H9 (cell line): ENCODE measurements around the gene PRADC1. TPM values are rescaled to one million over a fixed set of nuclear protein-coding genes. Genes with fewer than 3 reads are reported as not detected.

Experiments used
- DNase-seq: peaks from one replicate; pipeline ENCODE4 v3.0.0-alpha.2; 2017
- H2AFZ ChIP-seq: one replicate; pipeline ENCODE4 v1.6.1; 2013; ENCODE audit warnings: mild to moderate bottlenecking, low read length, control low read depth, moderate library complexity
- H2AK5ac ChIP-seq: 2 replicates; pipeline ENCODE4 v1.6.1; 2013; ENCODE audit warnings: low read length, control low read depth, mixed read lengths; ENCODE audit not compliant: insufficient read length
- H2BK120ac ChIP-seq: one replicate; pipeline ENCODE4 v1.6.1; 2013; ENCODE audit warnings: low read depth, mild to moderate bottlenecking, low read length, control low read depth, inconsistent platforms; ENCODE audit not compliant: poor library complexity, severe bottlenecking
- H2BK12ac ChIP-seq: 2 replicates; pipeline ENCODE4 v1.6.1; 2013; ENCODE audit warnings: low read length, control low read depth, mixed read lengths, low read depth; ENCODE audit not compliant: insufficient read length
- H2BK15ac ChIP-seq: 2 replicates; pipeline ENCODE4 v1.6.1; 2013; ENCODE audit warnings: low read depth, low read length, control low read depth
- H2BK20ac ChIP-seq: one replicate; pipeline ENCODE4 v1.6.1; 2013; ENCODE audit warnings: low read depth, mild to moderate bottlenecking, low read length, control low read depth, inconsistent platforms; ENCODE audit not compliant: poor library complexity, severe bottlenecking
- H2BK5ac ChIP-seq: 2 replicates; pipeline ENCODE4 v1.6.1; 2013; ENCODE audit warnings: low read length, control low read depth, mixed read lengths; ENCODE audit not compliant: insufficient read length
- H3K14ac ChIP-seq: 2 replicates; pipeline ENCODE4 v1.6.1; 2013; ENCODE audit warnings: low read length, control low read depth; ENCODE audit not compliant: insufficient read depth
- H3K18ac ChIP-seq: 2 replicates; pipeline ENCODE4 v1.6.1; 2013; ENCODE audit warnings: low read depth, mild to moderate bottlenecking, mixed read lengths, low read length, control low read depth; ENCODE audit not compliant: insufficient read length
- H3K23ac ChIP-seq: 2 replicates; pipeline ENCODE4 v1.6.1; 2013; ENCODE audit warnings: low read length, control low read depth, mixed read lengths, low read depth; ENCODE audit not compliant: insufficient read length
- H3K23me2 ChIP-seq: 2 replicates; pipeline ENCODE4 v1.6.1; 2013; ENCODE audit warnings: low read depth, mild to moderate bottlenecking, mixed read lengths, low read length, control low read depth; ENCODE audit not compliant: insufficient read length, poor library complexity, severe bottlenecking
- H3K27ac ChIP-seq: 2 replicates; pipeline ENCODE4 v1.5.1; 2013; ENCODE audit warnings: low read length, control low read depth, mixed read lengths, low read depth; ENCODE audit not compliant: insufficient read length
- H3K27me3 ChIP-seq: 2 replicates; pipeline ENCODE4 v1.6.1; 2013; ENCODE audit warnings: low read length, control low read depth, inconsistent platforms; ENCODE audit not compliant: insufficient read depth
- H3K4ac ChIP-seq: 2 replicates; pipeline ENCODE4 v1.6.1; 2013; ENCODE audit warnings: low read depth, mild to moderate bottlenecking, control low read depth, inconsistent platforms, low read length, moderate library complexity
- H3K4me1 ChIP-seq: 2 replicates; pipeline ENCODE4 v1.6.1; 2013; ENCODE audit warnings: low read length, control low read depth, inconsistent platforms; ENCODE audit not compliant: insufficient read depth
- H3K4me2 ChIP-seq: 2 replicates; pipeline ENCODE4 v1.6.1; 2013; ENCODE audit warnings: low read length, control low read depth, mixed read lengths; ENCODE audit not compliant: insufficient read length, insufficient read depth
- H3K56ac ChIP-seq: 2 replicates; pipeline ENCODE4 v1.6.1; 2013; ENCODE audit warnings: low read depth, mild to moderate bottlenecking, mixed read lengths, low read length, control low read depth; ENCODE audit not compliant: insufficient read length
- H3K79me1 ChIP-seq: 2 replicates; pipeline ENCODE4 v1.6.1; 2013; ENCODE audit warnings: low read depth, mild to moderate bottlenecking, moderate library complexity, low read length, control low read depth, inconsistent platforms; ENCODE audit not compliant: insufficient read depth, poor library complexity, severe bottlenecking
- H3K79me2 ChIP-seq: 2 replicates; pipeline ENCODE4 v1.6.1; 2013; ENCODE audit warnings: low read length, control low read depth, inconsistent platforms; ENCODE audit not compliant: insufficient read depth
- H3K9ac ChIP-seq: 2 replicates; pipeline ENCODE4 v1.6.1; 2013; ENCODE audit warnings: low read length, control low read depth, mixed read lengths; ENCODE audit not compliant: insufficient read length; ENCODE audit errors: extremely low read depth
- H3K9me3 ChIP-seq: one replicate; pipeline ENCODE4 v1.6.1; 2013; ENCODE audit warnings: low read depth, low read length, inconsistent platforms; ENCODE audit not compliant: control insufficient read depth
- H3T11ph ChIP-seq: one replicate; pipeline ENCODE4 v1.6.1; 2013; ENCODE audit warnings: mild to moderate bottlenecking, low read length, control low read depth, inconsistent platforms
- H4K20me1 ChIP-seq: one replicate; pipeline ENCODE4 v1.6.1; 2013; ENCODE audit not compliant: control insufficient read depth, insufficient read length, insufficient read depth
- H4K5ac ChIP-seq: 2 replicates; pipeline ENCODE4 v1.6.1; 2013; ENCODE audit warnings: low read depth, mild to moderate bottlenecking, mixed read lengths, low read length, control low read depth; ENCODE audit not compliant: insufficient read length
- H4K8ac ChIP-seq: replicated peaks from 2 replicates; pipeline ENCODE4 v1.6.1; 2013; ENCODE audit warnings: low read length, control low read depth, mixed read lengths, low read depth; ENCODE audit not compliant: insufficient read length
- H4K91ac ChIP-seq: 2 replicates; pipeline ENCODE4 v1.6.1; 2013; ENCODE audit warnings: low read depth, mild to moderate bottlenecking, moderate library complexity, mixed read lengths, low read length, control low read depth; ENCODE audit not compliant: insufficient read length
- H3K27ac Mint-ChIP-seq, 3 experiments: 2 replicates in 2 of 3; 3 replicates in 1 of 3; pipeline ENCODE4 v1.8.0; 2020 to 2021; ENCODE audit warnings: mixed read lengths in 3 of 3, mild to moderate bottlenecking in 1 of 3, moderate library complexity in 1 of 3
- H3K27me3 Mint-ChIP-seq: 2 replicates; pipeline ENCODE4 v1.8.0; 2021; ENCODE audit warnings: low read depth, mild to moderate bottlenecking, moderate library complexity, mixed read lengths
- H3K36me3 Mint-ChIP-seq, 3 experiments: 2 replicates in 2 of 3; 3 replicates in 1 of 3; pipeline ENCODE4 v1.8.0; 2020 to 2021; ENCODE audit warnings: low read depth in 3 of 3, mixed read lengths in 3 of 3; ENCODE audit not compliant: insufficient read depth in 1 of 3
- H3K4me1 Mint-ChIP-seq, 2 experiments: 2 replicates each; pipeline ENCODE4 v1.8.0; 2020; ENCODE audit warnings: mixed read lengths in 2 of 2
- H3K4me3 Mint-ChIP-seq, 2 experiments: 2 replicates in 1 of 2; 3 replicates in 1 of 2; pipeline ENCODE4 v1.8.0; 2020 to 2021; ENCODE audit warnings: mild to moderate bottlenecking in 2 of 2, mixed read lengths in 2 of 2, moderate library complexity in 1 of 2
- H3K9me3 Mint-ChIP-seq, 2 experiments: 2 replicates in 1 of 2; 3 replicates in 1 of 2; pipeline ENCODE4 v1.8.0; 2020; ENCODE audit warnings: mild to moderate bottlenecking in 2 of 2, mixed read lengths in 2 of 2, moderate library complexity in 1 of 2
- WGBS: extraction: QIAGEN DNeasy Blood & Tissue Kit; methylation state at CpG from one replicate; pipeline ENCODE4 v1.1.7; 2013; ENCODE audit warnings: missing lambda C conversion rate, low lambda C conversion rate, mixed read lengths; ENCODE audit not compliant: insufficient read length; ENCODE audit errors: extremely low coverage; 5-methylcytosine and 5-hydroxymethylcytosine counted together
- total RNA-seq: library from RNA; stranded (reverse); gene quantifications from 2 replicates; pipeline ENCODE4 v1.2.1, GENCODE V29; 2021
- TF ChIP-seq, protein P1 (sequence below): fragments of 200-600 bp; sonication (generic); conservative IDR thresholded peaks from 3 replicates; pipeline ENCODE4 v1.8.0; 2021; ENCODE audit warnings: antibody characterized with exemption, mild to moderate bottlenecking

PRADC1 gene
- total RNA-seq, 1 experiment from 2014 or later: 9.6 TPM

DNA sequence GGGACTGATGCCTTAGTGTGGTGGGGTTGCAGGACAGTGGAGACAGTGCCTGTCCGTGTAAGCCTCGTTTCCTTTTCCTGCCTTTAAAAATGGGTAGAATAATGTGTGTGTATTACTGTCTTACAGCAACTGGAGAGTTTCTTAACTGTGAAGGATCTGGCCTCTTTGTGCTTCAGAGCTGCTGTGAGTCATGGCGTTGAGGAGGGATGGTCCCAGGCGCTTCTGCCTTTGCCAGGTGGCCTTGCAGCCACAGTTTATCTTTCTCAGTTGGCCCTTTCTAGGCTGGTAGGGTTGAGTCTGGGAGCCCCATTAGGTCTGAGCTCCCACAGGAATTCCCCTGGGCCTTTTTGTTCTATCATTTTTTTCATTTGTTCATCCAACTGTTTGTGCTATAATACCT, 9.2 kb downstream of the PRADC1 start:
- Histone ChIP-seq H3K14ac (no peak overlapping the region), H3K4ac (no peak overlapping the region), H2BK20ac (no peak overlapping the region), H3K79me2 (no peaks in the 10 kb centered on the region), H3K23ac (no peak overlapping the region), H2BK120ac (no peak overlapping the region), H3K4me2 (no peak overlapping the region), H3K79me1 (peaks cover 4% of the 10 kb centered on the region), H2AK5ac (no peak overlapping the region), H2BK15ac (no peak overlapping the region), H3K18ac (no peak overlapping the region), H3T11ph (no peak overlapping the region), H4K20me1 (no peaks in the 10 kb centered on the region), H4K8ac (no peak overlapping the region), H2BK12ac (no peak overlapping the region), H2BK5ac (no peak overlapping the region), H3K23me2 (no peaks in the 10 kb centered on the region), H3K4me1 (no peaks in the 10 kb centered on the region), H2AFZ (no peak overlapping the region), H3K9me3 (no peaks in the 10 kb centered on the region), H4K5ac (no peak overlapping the region), H3K56ac (no peak overlapping the region), H3K9ac (no peak overlapping the region), H3K27me3 (no peaks in the 10 kb centered on the region), H3K27ac (no peak overlapping the region), H4K91ac (no peak overlapping the region)
- no peaks in the 10 kb centered on the region for H3K27me3 Mint-ChIP-seq
- WGBS: no CpG with 5 or more reads among the region's 4 CpGs
- TF ChIP-seq, protein P1, sequence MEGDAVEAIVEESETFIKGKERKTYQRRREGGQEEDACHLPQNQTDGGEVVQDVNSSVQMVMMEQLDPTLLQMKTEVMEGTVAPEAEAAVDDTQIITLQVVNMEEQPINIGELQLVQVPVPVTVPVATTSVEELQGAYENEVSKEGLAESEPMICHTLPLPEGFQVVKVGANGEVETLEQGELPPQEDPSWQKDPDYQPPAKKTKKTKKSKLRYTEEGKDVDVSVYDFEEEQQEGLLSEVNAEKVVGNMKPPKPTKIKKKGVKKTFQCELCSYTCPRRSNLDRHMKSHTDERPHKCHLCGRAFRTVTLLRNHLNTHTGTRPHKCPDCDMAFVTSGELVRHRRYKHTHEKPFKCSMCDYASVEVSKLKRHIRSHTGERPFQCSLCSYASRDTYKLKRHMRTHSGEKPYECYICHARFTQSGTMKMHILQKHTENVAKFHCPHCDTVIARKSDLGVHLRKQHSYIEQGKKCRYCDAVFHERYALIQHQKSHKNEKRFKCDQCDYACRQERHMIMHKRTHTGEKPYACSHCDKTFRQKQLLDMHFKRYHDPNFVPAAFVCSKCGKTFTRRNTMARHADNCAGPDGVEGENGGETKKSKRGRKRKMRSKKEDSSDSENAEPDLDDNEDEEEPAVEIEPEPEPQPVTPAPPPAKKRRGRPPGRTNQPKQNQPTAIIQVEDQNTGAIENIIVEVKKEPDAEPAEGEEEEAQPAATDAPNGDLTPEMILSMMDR: no peak
- no peaks in the 10 kb centered on the region for H3K4me1 Mint-ChIP-seq
- H3K27ac Mint-ChIP-seq: no peak overlapping the region
- DNase-seq: no peak
- H3K9me3 Mint-ChIP-seq: no peaks in the 10 kb centered on the region
- H3K36me3 Mint-ChIP-seq: peaks cover 13 to 55% (median 51%) of the 10 kb centered on the region in 3 experiments; a peak in 6 of 7 replicates
- no peak overlapping the region for H3K4me3 Mint-ChIP-seq
